Tibial artery (tissue), 4 donors: ENCODE data around the gene PAX5.
"Not testable (repeated sequence)": the region's sequence is repeated elsewhere in the genome, so short reads cannot be mapped to it uniquely, and the experiment has no call there.

ENCODE experiments used
- DNase-seq, 2 donors: peaks; one replicate each; pipeline ENCODE4 v3.0.0-alpha.2; 2019
- H3K27ac ChIP-seq, 2 donors: fragments of 200-600 bp; sonication (generic) in 1 of 2; 1 replicate in 1 of 2; 2 replicates in 1 of 2; pipeline ENCODE4 v1.5.1; 2018 to 2019; ENCODE audit warnings: mild to moderate bottlenecking in 1 of 2
- H3K27me3 ChIP-seq, 2 donors: fragments of 200-600 bp; sonication (generic) in 1 of 2; one replicate each; pipeline versions ENCODE4 v1.5.1 to v1.6.0; 2016 to 2019
- H3K36me3 ChIP-seq, 3 donors: fragments of 200-600 bp; sonication (generic) in 2 of 3; one replicate each; pipeline ENCODE4 v1.5.1; 2016 to 2019; ENCODE audit warnings: mild to moderate bottlenecking in 2 of 3
- H3K4me1 ChIP-seq, 4 donors: fragments of 200-600 bp; sonication (generic) in 2 of 4; 1 replicate in 3 of 4; 2 replicates in 1 of 4; pipeline ENCODE4 v1.5.1; 2016 to 2019
- H3K4me3 ChIP-seq, 2 donors: fragments of 200-600 bp; sonication (generic) in 1 of 2; 1 replicate in 1 of 2; 2 replicates in 1 of 2; pipeline ENCODE4 v1.5.1; 2018 to 2019; ENCODE audit warnings: mild to moderate bottlenecking in 2 of 2
- H3K9me3 ChIP-seq, 3 donors: fragments of 200-600 bp; sonication (generic) in 1 of 3; one replicate each; pipeline ENCODE4 v1.5.1; 2016 to 2019
- intact Hi-C: fragments of 100-400 bp; cut with DNase I; formaldehyde crosslinking; loops from one replicate; pipeline ENCODE4 v1.15.0; 2023; ENCODE audit warnings: low total_unique reads
- TF ChIP-seq, protein P1 (sequence below), 2 experiments: fragments of 200-600 bp in 1 of 2; fragments of 450-650 bp in 1 of 2; IDR thresholded peaks; one replicate each; pipeline ENCODE4 v1.5.1; 2017 to 2019; ENCODE audit warnings: antibody characterized with exemption in 2 of 2, mild to moderate bottlenecking in 1 of 2, moderate library complexity in 1 of 2

PAX5 gene

DNA sequence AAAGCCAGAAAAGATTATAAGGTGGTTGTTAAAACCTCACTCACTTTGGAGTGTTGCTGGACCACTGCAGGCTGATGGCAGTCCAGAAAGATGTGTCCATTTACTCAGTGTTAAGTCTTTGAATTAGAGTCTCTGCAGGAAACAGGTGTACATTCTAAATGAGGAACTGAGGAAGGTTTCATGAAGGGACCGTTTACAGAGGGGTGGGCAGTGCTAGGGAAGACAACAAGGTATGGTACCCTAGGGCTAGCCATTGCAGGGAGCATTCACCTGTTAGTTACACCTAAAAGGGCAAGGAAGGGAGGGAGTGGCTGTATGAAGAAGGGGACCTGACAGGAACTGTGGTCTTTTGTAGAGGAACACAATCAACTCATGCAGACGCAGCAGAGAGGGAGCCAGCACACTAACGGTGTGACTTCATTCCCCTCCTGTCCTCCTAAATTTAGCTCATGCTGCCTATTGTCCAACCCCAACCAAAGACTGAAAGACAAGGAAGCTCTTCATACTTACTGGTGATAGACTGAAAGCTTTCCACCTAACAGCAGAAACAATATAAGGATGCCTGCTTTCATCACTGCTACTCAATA is 32.2 kb upstream of the PAX5 start:
- Histone ChIP-seq H3K4me3 (no peak overlapping the region), H3K36me3 (no peaks in the 10 kb centered on the region), H3K9me3 (no peaks in the 10 kb centered on the region), H3K27ac (no peak overlapping the region), H3K4me1 (no peaks in the 10 kb centered on the region), H3K27me3 (peaks cover 0 to 9% of the 10 kb centered on the region in 2 donors)
- no peak for DNase-seq
- intact Hi-C loops: no loop called here
- TF ChIP-seq, protein P1, sequence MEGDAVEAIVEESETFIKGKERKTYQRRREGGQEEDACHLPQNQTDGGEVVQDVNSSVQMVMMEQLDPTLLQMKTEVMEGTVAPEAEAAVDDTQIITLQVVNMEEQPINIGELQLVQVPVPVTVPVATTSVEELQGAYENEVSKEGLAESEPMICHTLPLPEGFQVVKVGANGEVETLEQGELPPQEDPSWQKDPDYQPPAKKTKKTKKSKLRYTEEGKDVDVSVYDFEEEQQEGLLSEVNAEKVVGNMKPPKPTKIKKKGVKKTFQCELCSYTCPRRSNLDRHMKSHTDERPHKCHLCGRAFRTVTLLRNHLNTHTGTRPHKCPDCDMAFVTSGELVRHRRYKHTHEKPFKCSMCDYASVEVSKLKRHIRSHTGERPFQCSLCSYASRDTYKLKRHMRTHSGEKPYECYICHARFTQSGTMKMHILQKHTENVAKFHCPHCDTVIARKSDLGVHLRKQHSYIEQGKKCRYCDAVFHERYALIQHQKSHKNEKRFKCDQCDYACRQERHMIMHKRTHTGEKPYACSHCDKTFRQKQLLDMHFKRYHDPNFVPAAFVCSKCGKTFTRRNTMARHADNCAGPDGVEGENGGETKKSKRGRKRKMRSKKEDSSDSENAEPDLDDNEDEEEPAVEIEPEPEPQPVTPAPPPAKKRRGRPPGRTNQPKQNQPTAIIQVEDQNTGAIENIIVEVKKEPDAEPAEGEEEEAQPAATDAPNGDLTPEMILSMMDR (IDR thresholded peaks at IDR 0.05): no peak

DNA sequence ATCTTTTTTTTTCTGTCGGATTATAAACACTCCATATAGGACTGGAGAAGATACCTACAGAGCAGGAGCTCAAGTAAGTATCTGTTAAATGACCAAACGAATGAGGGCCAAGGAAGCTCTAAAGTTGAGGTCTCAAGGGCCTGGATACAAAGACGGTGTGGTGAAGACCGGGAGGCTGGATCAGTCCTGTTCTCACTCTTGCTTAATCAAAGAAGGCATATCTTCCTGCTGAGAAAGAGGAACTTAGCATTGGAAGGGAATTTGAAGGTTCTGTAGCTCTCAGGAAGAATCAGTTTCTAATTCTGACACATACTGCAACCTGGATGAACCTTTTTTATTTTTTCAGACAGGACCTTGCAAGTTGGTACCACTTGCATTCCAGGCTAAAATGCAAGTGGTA is 28.3 kb upstream of the PAX5 start:
- Histone ChIP-seq H3K27me3 (peaks cover 0 to 19% of the 10 kb centered on the region in 2 donors), H3K27ac (no peak overlapping the region), H3K9me3 (no peaks in the 10 kb centered on the region), H3K4me1 (no peaks in the 10 kb centered on the region), H3K4me3 (no peak overlapping the region), H3K36me3 (no peaks in the 10 kb centered on the region)
- TF ChIP-seq, protein P1 (IDR thresholded peaks at IDR 0.05): no peak
- intact Hi-C loops: no loop called here
- no peak for DNase-seq

GRCh38 chr9:37061768-37062167 is 27.7 kb upstream of the PAX5 start:
- TF ChIP-seq, protein P1 (IDR thresholded peaks at IDR 0.05): no peak
- no peak overlapping the region for H3K4me3 ChIP-seq
- intact Hi-C loops: no loop called here
- no peaks in the 10 kb centered on the region for H3K36me3 ChIP-seq
- DNase-seq: no peak
- H3K27ac ChIP-seq: no peak overlapping the region
- H3K27me3 ChIP-seq: peaks cover 0 to 19% of the 10 kb centered on the region in 2 donors
- no peaks in the 10 kb centered on the region for H3K4me1 ChIP-seq
- H3K9me3 ChIP-seq: no peaks in the 10 kb centered on the region

DNA sequence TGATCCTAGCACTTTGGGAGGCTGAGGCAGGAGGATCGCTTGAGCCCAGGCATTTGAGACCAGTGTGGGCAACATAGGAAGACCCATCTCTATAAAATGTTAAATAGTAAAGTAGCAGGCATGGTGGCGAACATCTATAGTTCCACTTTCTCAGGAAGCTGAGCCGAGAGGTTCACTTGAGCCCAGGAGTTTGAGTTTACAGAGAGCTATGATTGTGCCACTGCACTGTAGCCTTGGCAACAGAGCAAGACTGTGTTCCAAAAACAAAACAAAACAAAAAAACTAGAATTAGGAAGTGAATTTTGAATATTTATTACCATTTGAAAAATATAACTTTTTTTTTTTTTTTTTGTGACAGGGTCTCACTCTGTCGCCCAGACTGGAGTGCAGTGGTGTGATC is 26.8 kb upstream of the PAX5 start:
- no peak overlapping the region for H3K4me3 ChIP-seq
- TF ChIP-seq, protein P1 (IDR thresholded peaks at IDR 0.05): no peak
- no peaks in the 10 kb centered on the region for H3K4me1 ChIP-seq
- DNase-seq: no peak
- H3K9me3 ChIP-seq: no peaks in the 10 kb centered on the region
- peaks cover 0 to 19% of the 10 kb centered on the region in 2 donors for H3K27me3 ChIP-seq
- no peaks in the 10 kb centered on the region for H3K36me3 ChIP-seq
- intact Hi-C loops: no loop called here
- no peak overlapping the region for H3K27ac ChIP-seq

- no peak overlapping the region for H3K27ac ChIP-seq
- TF ChIP-seq, protein P1 (IDR thresholded peaks at IDR 0.05): no peak
- H3K27me3 ChIP-seq: peaks cover 0 to 27% of the 10 kb centered on the region in 2 donors
- no peaks in the 10 kb centered on the region for H3K36me3 ChIP-seq
- no peak overlapping the region for H3K4me3 ChIP-seq
- DNase-seq: no peak
- H3K4me1 ChIP-seq: no peaks in the 10 kb centered on the region
- H3K9me3 ChIP-seq: no peaks in the 10 kb centered on the region
- intact Hi-C loops: no loop called here
Observed at GRCh38 chr9:37056046-37056920, 22.2 kb upstream of the PAX5 start.

- H3K4me1 ChIP-seq, H3K9me3 ChIP-seq, H3K4me3 ChIP-seq, H3K36me3 ChIP-seq, DNase-seq, H3K27ac ChIP-seq, intact Hi-C loops: not testable (repeated sequence)
- peaks cover 0 to 28% of the 10 kb centered on the region in 2 donors for H3K27me3 ChIP-seq
Observed at GRCh38 chr9:37054363-37054720, 20.3 kb upstream of the PAX5 start.
